Prostate gland (tissue), 2 donors: ENCODE measurements around the gene MRTFB. TPM values are rescaled to one million over a fixed set of nuclear protein-coding genes. Genes with fewer than 3 reads are reported as not detected.

Experiments used
- DNase-seq: peaks from one replicate; pipeline ENCODE4 v3.0.0-alpha.2; 2019; ENCODE audit warnings: low spot score
- H3K27ac ChIP-seq, 2 donors: fragments of 200-600 bp; sonication (generic); 2 replicates each; pipeline ENCODE4 v1.5.1; 2017 to 2019
- H3K27me3 ChIP-seq: fragments of 200-600 bp; sonication (generic); replicated peaks from 2 replicates; pipeline ENCODE4 v1.5.1; 2019; ENCODE audit not compliant: insufficient read depth
- H3K36me3 ChIP-seq, 2 donors: fragments of 200-600 bp; sonication (generic); 1 replicate in 1 of 2; 2 replicates in 1 of 2; pipeline versions ENCODE4 v1.5.1 to v1.8.1; 2017 to 2019
- H3K4me1 ChIP-seq: fragments of 200-600 bp; sonication (generic); replicated peaks from 2 replicates; pipeline ENCODE4 v1.5.1; 2019
- H3K4me3 ChIP-seq, 2 donors: fragments of 200-600 bp; sonication (generic); 2 replicates each; pipeline ENCODE4 v1.5.1; 2017 to 2019
- H3K9me3 ChIP-seq: fragments of 200-600 bp; sonication (generic); 2 replicates; pipeline ENCODE4 v1.5.1; 2017
- POLR2A ChIP-seq: fragments of 450-650 bp; IDR thresholded peaks from one replicate; pipeline ENCODE4 v1.6.1; 2016; ENCODE audit warnings: antibody characterized with exemption, mild to moderate bottlenecking
- POLR2AphosphoS5 ChIP-seq: sonication (generic); formaldehyde crosslinking; IDR thresholded peaks from one replicate; pipeline ENCODE4 v1.6.1; 2017; ENCODE audit warnings: antibody characterized with exemption
- WGBS: methylation state at CpG from one replicate; pipeline ENCODE4 v1.1.5; 2018; 5-methylcytosine and 5-hydroxymethylcytosine counted together
- intact Hi-C: fragments of 100-400 bp; cut with DNase I; formaldehyde crosslinking; loops from one replicate; pipeline ENCODE4 v1.14.2; 2022
- total RNA-seq, 2 donors: library from RNA; depleted of rRNA; stranded (reverse); fragments of >200 nt; gene quantifications; one replicate each; pipeline ENCODE4 v1.1.0, GENCODE V29; 2016
- TF ChIP-seq, protein P1 (sequence below), 4 experiments: fragments of 200-600 bp in 2 of 4; fragments of 450-650 bp in 2 of 4; sonication (generic) in 2 of 4; IDR thresholded peaks; 1 replicate in 3 of 4; 2 replicates in 1 of 4; pipeline ENCODE4 v1.5.1; 2016 to 2019; ENCODE audit warnings: antibody characterized with exemption in 4 of 4, mild to moderate bottlenecking in 2 of 4, moderate library complexity in 2 of 4

The MRTFB gene
- total RNA-seq, 2 donors from 2014 or later, result 46.5 to 102 TPM

DNA sequence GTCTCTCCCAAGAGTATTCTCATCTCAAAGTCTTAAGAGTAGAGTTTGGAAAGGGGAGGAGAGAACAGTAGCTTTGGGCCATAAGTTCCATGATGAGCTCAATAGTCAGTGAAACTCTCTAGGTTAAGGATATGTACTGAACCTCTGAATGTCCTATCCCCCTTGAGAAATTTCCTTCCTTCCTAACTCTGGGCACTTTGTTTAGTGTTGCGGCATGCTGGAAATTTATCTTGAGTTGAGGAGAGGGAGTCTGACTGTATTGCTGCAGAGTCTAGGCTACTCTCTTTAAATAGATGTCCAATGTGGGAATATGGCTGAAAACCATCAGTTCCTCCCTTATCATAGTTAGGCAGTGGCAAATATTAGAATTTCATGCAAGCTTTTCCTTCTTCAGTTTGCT is 16.1 kb downstream of the MRTFB start:
- Histone ChIP-seq H3K27me3 (no peaks in the 10 kb centered on the region), H3K9me3 (no peaks in the 10 kb centered on the region), H3K4me1 (peaks cover 8% of the 10 kb centered on the region), H3K27ac (no peak overlapping the region), H3K36me3 (no peaks in the 10 kb centered on the region), H3K4me3 (no peak overlapping the region)
- DNase-seq, result no peak
- intact Hi-C loops, result no loop called here
- TF ChIP-seq POLR2AphosphoS5 (no peak), POLR2A (no peak)
- TF ChIP-seq, protein P1, sequence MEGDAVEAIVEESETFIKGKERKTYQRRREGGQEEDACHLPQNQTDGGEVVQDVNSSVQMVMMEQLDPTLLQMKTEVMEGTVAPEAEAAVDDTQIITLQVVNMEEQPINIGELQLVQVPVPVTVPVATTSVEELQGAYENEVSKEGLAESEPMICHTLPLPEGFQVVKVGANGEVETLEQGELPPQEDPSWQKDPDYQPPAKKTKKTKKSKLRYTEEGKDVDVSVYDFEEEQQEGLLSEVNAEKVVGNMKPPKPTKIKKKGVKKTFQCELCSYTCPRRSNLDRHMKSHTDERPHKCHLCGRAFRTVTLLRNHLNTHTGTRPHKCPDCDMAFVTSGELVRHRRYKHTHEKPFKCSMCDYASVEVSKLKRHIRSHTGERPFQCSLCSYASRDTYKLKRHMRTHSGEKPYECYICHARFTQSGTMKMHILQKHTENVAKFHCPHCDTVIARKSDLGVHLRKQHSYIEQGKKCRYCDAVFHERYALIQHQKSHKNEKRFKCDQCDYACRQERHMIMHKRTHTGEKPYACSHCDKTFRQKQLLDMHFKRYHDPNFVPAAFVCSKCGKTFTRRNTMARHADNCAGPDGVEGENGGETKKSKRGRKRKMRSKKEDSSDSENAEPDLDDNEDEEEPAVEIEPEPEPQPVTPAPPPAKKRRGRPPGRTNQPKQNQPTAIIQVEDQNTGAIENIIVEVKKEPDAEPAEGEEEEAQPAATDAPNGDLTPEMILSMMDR (IDR thresholded peaks at IDR 0.05), result no peak
- 90% methylated on average over 1 of the region's 1 CpG for WGBS

DNA sequence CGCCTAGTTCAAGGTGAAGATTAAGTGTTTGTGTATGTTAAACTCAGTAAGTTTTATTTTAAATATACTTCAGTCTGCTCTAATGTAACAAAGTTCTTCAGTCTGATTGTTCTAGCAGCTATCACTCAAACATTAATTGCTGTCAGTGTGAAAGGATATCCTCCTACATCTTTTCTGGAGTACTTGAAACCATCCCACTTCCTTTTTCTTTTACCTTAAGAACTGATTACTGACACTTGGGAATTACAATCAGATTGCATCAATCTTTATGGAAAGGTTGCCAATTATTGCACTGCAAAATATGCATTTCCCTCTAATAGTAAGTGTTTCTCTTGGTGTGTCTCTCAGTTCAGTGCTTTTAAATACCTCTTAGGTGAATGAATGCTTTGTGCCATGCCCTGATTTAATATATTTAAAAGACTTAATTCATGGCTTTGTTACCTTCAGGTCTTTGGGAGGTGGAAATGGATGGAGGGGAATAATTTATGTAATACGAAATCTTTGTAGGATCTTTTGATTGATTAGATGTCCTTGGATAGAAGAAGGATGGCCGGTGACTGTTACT is 16.6 kb downstream of the MRTFB start:
- Histone ChIP-seq H3K27me3 (no peaks in the 10 kb centered on the region), H3K36me3 (no peaks in the 10 kb centered on the region), H3K9me3 (no peaks in the 10 kb centered on the region), H3K4me3 (no peak overlapping the region), H3K27ac (peak overlapping the region in 1 of 2 donors; percentile 60), H3K4me1 (peaks cover 7% of the 10 kb centered on the region)
- intact Hi-C loops, result no loop called here
- no peak for TF ChIP-seq POLR2AphosphoS5
- TF ChIP-seq POLR2A, result no peak
- TF ChIP-seq, protein P1 (IDR thresholded peaks at IDR 0.05), result no peak
- 62% methylated on average over 3 of the region's 3 CpGs for WGBS
- no peak for DNase-seq

DNA sequence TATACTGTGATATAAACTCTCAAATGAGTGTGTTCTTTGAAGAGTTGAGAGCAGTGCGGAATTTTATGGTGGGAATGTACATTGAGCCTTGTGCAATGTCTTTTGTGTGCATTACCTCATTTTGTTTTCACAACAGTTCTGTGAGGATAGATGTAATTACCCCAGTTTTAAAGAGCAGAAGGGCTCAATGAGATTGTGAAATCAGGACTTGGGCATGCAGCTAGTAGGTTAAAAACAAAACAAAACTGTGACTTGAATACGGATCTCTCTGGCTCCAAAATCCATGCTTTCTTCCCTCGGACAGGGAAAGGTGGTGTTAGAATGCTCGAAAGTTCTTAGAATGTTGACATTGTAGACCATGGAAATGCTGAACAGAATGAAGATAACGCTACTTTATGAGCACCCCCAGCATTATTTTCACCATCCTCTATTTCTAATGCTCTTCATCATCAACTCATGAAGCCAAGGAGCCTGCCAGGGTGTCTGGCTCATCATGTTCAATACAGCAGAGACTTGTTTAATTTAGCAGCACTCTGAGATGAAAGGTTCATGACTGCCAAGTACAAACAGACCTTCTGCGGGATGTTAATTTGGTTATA is 17.1 kb downstream of the MRTFB start:
- no peaks in the 10 kb centered on the region for H3K9me3 ChIP-seq
- no peak for DNase-seq
- peak overlapping the region; percentile 49 to 60 for H3K27ac ChIP-seq
- H3K36me3 ChIP-seq, result no peaks in the 10 kb centered on the region
- TF ChIP-seq, protein P1 (IDR thresholded peaks at IDR 0.05), result no peak
- TF ChIP-seq POLR2AphosphoS5, result peak; percentile 46
- H3K27me3 ChIP-seq, result no peaks in the 10 kb centered on the region
- H3K4me3 ChIP-seq, result no peak overlapping the region
- H3K4me1 ChIP-seq, result peaks cover 9% of the 10 kb centered on the region
- 10% methylated on average over 6 of the region's 6 CpGs for WGBS
- intact Hi-C loops, result no loop called here

DNA sequence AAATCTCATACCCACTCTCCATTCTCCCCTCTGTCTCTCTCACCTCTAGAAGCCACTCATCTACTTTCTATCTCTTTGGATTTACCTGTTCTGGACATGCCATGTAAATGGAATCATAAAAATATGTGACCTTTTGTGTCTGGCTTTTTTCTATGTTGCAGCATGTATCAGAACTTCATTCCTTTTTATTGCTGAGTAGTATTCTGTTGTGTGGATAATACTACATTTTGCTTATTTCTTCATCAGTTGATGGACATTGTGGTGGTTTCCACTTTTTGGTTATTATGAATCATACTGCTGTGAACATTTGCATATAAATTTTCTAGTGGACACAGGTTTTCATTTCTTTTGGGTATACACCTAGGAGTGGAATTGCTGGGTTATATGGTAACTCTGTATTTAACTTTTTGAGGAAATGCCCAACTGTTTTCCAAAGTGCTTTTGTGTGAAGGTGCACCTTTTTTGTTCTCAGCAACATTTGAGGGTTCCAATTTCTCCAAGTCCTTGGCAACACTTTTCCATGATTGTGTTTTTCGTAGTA is 18.2 kb downstream of the MRTFB start:
- TF ChIP-seq, protein P1 (IDR thresholded peaks at IDR 0.05), result no peak
- TF ChIP-seq POLR2A, result no peak
- TF ChIP-seq POLR2AphosphoS5, result no peak
- no peak overlapping the region for H3K4me3 ChIP-seq
- peak overlapping the region; percentile 49 to 60 for H3K27ac ChIP-seq
- H3K27me3 ChIP-seq, result no peaks in the 10 kb centered on the region
- 90% methylated on average over 1 of the region's 1 CpG for WGBS
- no peaks in the 10 kb centered on the region for H3K9me3 ChIP-seq
- intact Hi-C loops, result no loop called here
- no peaks in the 10 kb centered on the region for H3K36me3 ChIP-seq
- peaks cover 13% of the 10 kb centered on the region for H3K4me1 ChIP-seq
- no peak for DNase-seq

DNA sequence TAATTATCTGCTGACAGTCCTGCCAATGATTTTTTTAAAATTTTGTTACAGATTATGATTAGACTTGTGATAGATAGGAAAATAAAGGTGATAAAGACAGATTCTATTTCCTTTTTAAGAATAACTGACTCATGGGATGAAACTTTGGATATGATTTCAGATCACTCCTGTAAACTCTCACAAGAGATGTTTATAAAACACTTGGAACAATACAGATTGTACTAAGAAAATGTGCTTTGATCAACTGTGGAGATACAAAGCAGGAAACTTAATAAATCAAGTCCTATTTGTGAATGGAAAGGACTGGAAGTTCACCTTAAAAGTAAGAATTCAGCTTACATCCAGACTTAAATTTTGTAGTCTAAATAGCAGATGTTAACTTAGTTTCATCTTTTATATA is 21.4 kb downstream of the MRTFB start:
- no peak for DNase-seq
- intact Hi-C loops, result no loop called here
- Histone ChIP-seq H3K9me3 (no peaks in the 10 kb centered on the region), H3K27ac (peak overlapping the region; percentile 13 to 72), H3K4me3 (no peak overlapping the region), H3K4me1 (peaks cover 13% of the 10 kb centered on the region), H3K36me3 (no peaks in the 10 kb centered on the region), H3K27me3 (no peaks in the 10 kb centered on the region)
- TF ChIP-seq, protein P1 (IDR thresholded peaks at IDR 0.05), result no peak
- TF ChIP-seq POLR2AphosphoS5, result peak; percentile 49
- no peak for TF ChIP-seq POLR2A
